Liver (tissue), 9 donors: ENCODE measurements around the gene RBFOX1. TPM values are rescaled to one million over a fixed set of nuclear protein-coding genes. Genes with fewer than 3 reads are reported as not detected.

Experiments
- DNase-seq: peaks from one replicate; pipeline ENCODE4 v3.0.0-alpha.2; 2017; ENCODE audit warnings: low spot score
- H3K27ac ChIP-seq, 2 donors: one replicate each; pipeline ENCODE4 v1.7.0; 2013; ENCODE audit warnings: inconsistent platforms in 2 of 2, low read length in 2 of 2, control low read depth in 1 of 2, low read depth in 1 of 2, mild to moderate bottlenecking in 1 of 2
- H3K27me3 ChIP-seq, 4 donors: one replicate each; pipeline versions ENCODE4 v1.6.1 to v1.7.0; 2013; ENCODE audit warnings: low read length in 3 of 4, inconsistent platforms in 1 of 4, mild to moderate bottlenecking in 1 of 4, moderate library complexity in 1 of 4; ENCODE audit not compliant: control insufficient read depth in 4 of 4, insufficient read depth in 4 of 4
- H3K36me3 ChIP-seq, 4 donors: one replicate each; pipeline versions ENCODE4 v1.6.1 to v1.7.0; 2013; ENCODE audit warnings: low read length in 3 of 4, mild to moderate bottlenecking in 3 of 4, low read depth in 1 of 4, moderate library complexity in 1 of 4; ENCODE audit not compliant: control insufficient read depth in 4 of 4, insufficient read depth in 3 of 4
- H3K4me1 ChIP-seq, 4 donors: one replicate each; pipeline versions ENCODE4 v1.6.1 to v1.7.0; 2013; ENCODE audit warnings: low read length in 3 of 4, mild to moderate bottlenecking in 3 of 4, moderate library complexity in 1 of 4; ENCODE audit not compliant: control insufficient read depth in 4 of 4, insufficient read depth in 4 of 4
- H3K4me3 ChIP-seq, 3 donors: one replicate each; pipeline versions ENCODE4 v1.6.1 to v1.7.0; 2013; ENCODE audit warnings: low read length in 3 of 3, control low read depth in 1 of 3, low read depth in 1 of 3, mild to moderate bottlenecking in 1 of 3
- H3K9ac ChIP-seq, 2 donors: one replicate each; pipeline ENCODE4 v1.7.0; 2013; ENCODE audit warnings: low read length in 2 of 2, mild to moderate bottlenecking in 2 of 2, moderate library complexity in 2 of 2, control low read depth in 1 of 2, low read depth in 1 of 2
- H3K9me3 ChIP-seq, 4 donors: one replicate each; pipeline versions ENCODE4 v1.6.1 to v1.7.0; 2013; ENCODE audit warnings: low read length in 3 of 4; ENCODE audit not compliant: control insufficient read depth in 4 of 4
- ATF3 ChIP-seq: IDR thresholded peaks from 2 replicates; pipeline ENCODE4 v1.6.1; 2016; ENCODE audit warnings: antibody characterized with exemption
- CTCF ChIP-seq: fragments of 150-350 bp; IDR thresholded peaks from 2 replicates; pipeline ENCODE4 v1.5.1; 2017; ENCODE audit warnings: improper control_type of control experiment, low read depth, low read length; ENCODE audit not compliant: missing input control
- EGR1 ChIP-seq, 2 donors: IDR thresholded peaks; 2 replicates each; pipeline ENCODE4 v1.6.1; 2016 to 2018; ENCODE audit warnings: antibody characterized with exemption in 2 of 2, low read depth in 2 of 2
- FOXA2 ChIP-seq: IDR thresholded peaks from 2 replicates; pipeline ENCODE4 v1.6.1; 2016; ENCODE audit warnings: antibody characterized with exemption
- HNF4G ChIP-seq: IDR thresholded peaks from 2 replicates; pipeline ENCODE4 v1.6.1; 2016; ENCODE audit warnings: antibody characterized with exemption
- JUND ChIP-seq, 2 donors: IDR thresholded peaks; 2 replicates each; pipeline ENCODE4 v1.6.1; 2016; ENCODE audit warnings: antibody characterized with exemption in 2 of 2
- NR2F2 ChIP-seq: IDR thresholded peaks from 2 replicates; pipeline ENCODE4 v1.6.1; 2016; ENCODE audit warnings: antibody characterized with exemption
- RAD21 ChIP-seq, 2 donors: IDR thresholded peaks; 2 replicates each; pipeline ENCODE4 v1.6.1; 2016; ENCODE audit warnings: antibody characterized with exemption in 2 of 2, mild to moderate bottlenecking in 2 of 2
- REST ChIP-seq: IDR thresholded peaks from 2 replicates; pipeline ENCODE4 v1.6.1; 2016; ENCODE audit warnings: antibody characterized with exemption, mild to moderate bottlenecking
- RXRA ChIP-seq, 2 donors: IDR thresholded peaks; 2 replicates each; pipeline ENCODE4 v1.6.1; 2017 to 2018; ENCODE audit warnings: antibody characterized with exemption in 2 of 2, mild to moderate bottlenecking in 1 of 2
- SP1 ChIP-seq: IDR thresholded peaks from 2 replicates; pipeline ENCODE4 v1.6.1; 2018; ENCODE audit warnings: antibody characterized with exemption, mild to moderate bottlenecking
- WGBS: extraction: QIAGEN DNeasy Blood & Tissue Kit; methylation state at CpG from one replicate; pipeline ENCODE4 v1.1.7; 2013; 5-methylcytosine and 5-hydroxymethylcytosine counted together
- polyA plus RNA-seq, 2 donors: library from polyadenylated mRNA; stranded (reverse) in 1 of 2; unstranded in 1 of 2; fragments of 200-250 nt in 1 of 2; fragments of >200 nt in 1 of 2; fragmentation: Nextera tagmentation in 1 of 2; extraction: Ambion mirVana in 1 of 2; gene quantifications; one replicate each; pipeline versions ENCODE4 v1.2.1 to v1.2.3, GENCODE V29; 2013 to 2015
- total RNA-seq, 2 donors: library from RNA; depleted of rRNA; stranded (reverse); fragments of >200 nt; gene quantifications; one replicate each; pipeline ENCODE4 v1.2.3, GENCODE V29; 2014
- donor health status: healthy.
- donor health status: healthy.
- donor health status: healthy.
- donor health status: healthy.
- donor health status: healthy.

RBFOX1 gene
- total and polyA plus RNA-seq, 4 donors, result not detected

GRCh38 chr16:7331997-7332396 lies 648 bp upstream of the RBFOX1 start:
- no peak overlapping the region for H3K9ac ChIP-seq

GRCh38 chr16:7333180-7333725 lies 608 bp downstream of the RBFOX1 start:
- no peak for TF ChIP-seq NR2F2
- TF ChIP-seq CTCF, result no peak
- no peak for TF ChIP-seq RXRA (IDR thresholded peaks at IDR 0.05)
- TF ChIP-seq RAD21 (IDR thresholded peaks at IDR 0.05), result no peak
- WGBS, result 65% methylated on average over 6 of the region's 6 CpGs
- no peak overlapping the region for H3K4me3 ChIP-seq
- no peak overlapping the region for H3K9ac ChIP-seq
- no peaks in the 10 kb centered on the region for H3K36me3 ChIP-seq
- H3K27ac ChIP-seq, result no peak overlapping the region
- H3K9me3 ChIP-seq, result no peaks in the 10 kb centered on the region
- no peak for DNase-seq
- peaks cover 0 to 4% (median 0%) of the 10 kb centered on the region in 4 donors for H3K27me3 ChIP-seq
- no peaks in the 10 kb centered on the region for H3K4me1 ChIP-seq

More at GRCh38 chr16:7331997-7332396, 648 bp upstream of the RBFOX1 start:
- Histone ChIP-seq H3K36me3 (no peaks in the 10 kb centered on the region), H3K4me3 (no peak overlapping the region), H3K4me1 (no peaks in the 10 kb centered on the region), H3K27me3 (peaks cover 0 to 4% (median 0%) of the 10 kb centered on the region in 4 donors), H3K9me3 (no peaks in the 10 kb centered on the region), H3K27ac (no peak overlapping the region)
- 48% methylated on average over 6 of the region's 6 CpGs for WGBS
- TF ChIP-seq NR2F2 (no peak), ATF3 (no peak), EGR1 (IDR thresholded peaks at IDR 0.05; ENCODE audit: low read depth in 2 of 2) (no peak)
- no peak for DNase-seq

GRCh38 chr16:7334801-7335560 lies 2.3 kb downstream of the RBFOX1 start:
- WGBS, result 40% methylated on average over 3 of the region's 3 CpGs

More at GRCh38 chr16:7334801-7335560, 2.3 kb downstream of the RBFOX1 start:
- Histone ChIP-seq H3K4me1 (no peaks in the 10 kb centered on the region), H3K27ac (no peak overlapping the region), H3K36me3 (no peaks in the 10 kb centered on the region), H3K27me3 (peaks cover 0 to 4% (median 0%) of the 10 kb centered on the region in 4 donors), H3K4me3 (no peak overlapping the region), H3K9me3 (no peaks in the 10 kb centered on the region), H3K9ac (no peak overlapping the region)
- TF ChIP-seq REST (no peak), CTCF (no peak), ATF3 (no peak), RXRA (IDR thresholded peaks at IDR 0.05) (no peak), HNF4G (no peak), FOXA2 (no peak), JUND (IDR thresholded peaks at IDR 0.05) (no peak), NR2F2 (no peak), SP1 (no peak)
- DNase-seq, result no peak
